ENCODE results near the gene NPFFR1.

The NPFFR1 gene

DNA sequence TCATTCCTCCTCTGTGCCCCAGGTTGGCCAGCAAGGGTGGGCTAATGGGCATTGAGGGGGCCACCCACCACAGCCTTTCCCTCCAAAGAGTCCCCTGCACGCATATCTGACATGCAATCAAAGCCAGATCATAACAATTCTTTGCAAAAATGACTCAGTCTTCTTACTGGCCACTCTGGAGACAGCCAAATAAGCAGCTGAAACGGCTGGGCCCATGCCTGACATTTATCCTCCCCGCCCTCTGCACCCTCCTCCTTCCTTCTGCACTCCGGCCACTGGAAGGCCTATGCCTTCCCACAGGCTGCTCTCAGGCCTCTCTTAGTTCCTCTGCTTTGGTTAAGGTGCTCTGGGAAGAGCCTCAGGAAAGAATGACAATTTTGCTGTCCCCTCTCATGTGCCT, 29.2 kb upstream of the NPFFR1 start:
- no peak for DNase-seq

DNA sequence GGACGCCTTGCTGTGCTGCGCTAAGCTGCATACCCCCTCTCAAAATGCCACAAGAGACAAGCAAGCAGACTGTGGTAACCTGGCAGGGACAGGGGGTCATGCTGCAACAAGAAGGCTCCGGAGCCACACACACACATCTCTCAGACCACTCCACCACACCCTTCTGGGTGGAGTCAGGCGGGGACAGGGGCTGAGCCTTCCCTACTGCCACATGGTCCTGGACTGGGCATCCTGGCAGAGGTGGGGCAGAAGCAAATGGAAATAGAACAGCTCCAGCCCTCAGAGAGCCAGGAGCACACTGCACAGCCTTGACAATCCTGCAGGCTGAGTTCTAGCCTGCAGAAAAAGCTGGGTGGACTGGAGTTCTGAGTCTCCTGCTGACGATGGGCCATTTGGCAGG, 28.4 kb upstream of the NPFFR1 start:
- no peak for DNase-seq

DNA sequence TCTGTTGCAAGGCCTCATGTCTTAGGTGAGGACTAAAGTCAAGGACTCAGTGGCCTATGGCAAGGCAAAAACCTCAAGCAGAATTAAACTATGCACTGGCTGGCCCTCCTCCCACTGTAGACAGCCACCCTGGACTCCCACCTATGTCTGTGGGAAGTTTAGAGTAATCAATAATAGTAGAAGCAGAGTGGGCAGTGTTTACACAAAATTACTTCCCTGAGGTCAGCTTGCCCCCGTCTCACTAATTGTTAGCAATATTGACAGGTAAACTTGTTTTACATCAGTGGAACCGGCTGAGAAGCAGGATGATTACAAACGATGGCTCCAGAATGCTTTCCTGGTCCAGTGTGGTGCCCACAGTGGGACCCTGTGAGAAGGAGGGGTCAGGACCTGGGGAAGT, 27.9 kb upstream of the NPFFR1 start:
- DNase-seq = no peak

DNA sequence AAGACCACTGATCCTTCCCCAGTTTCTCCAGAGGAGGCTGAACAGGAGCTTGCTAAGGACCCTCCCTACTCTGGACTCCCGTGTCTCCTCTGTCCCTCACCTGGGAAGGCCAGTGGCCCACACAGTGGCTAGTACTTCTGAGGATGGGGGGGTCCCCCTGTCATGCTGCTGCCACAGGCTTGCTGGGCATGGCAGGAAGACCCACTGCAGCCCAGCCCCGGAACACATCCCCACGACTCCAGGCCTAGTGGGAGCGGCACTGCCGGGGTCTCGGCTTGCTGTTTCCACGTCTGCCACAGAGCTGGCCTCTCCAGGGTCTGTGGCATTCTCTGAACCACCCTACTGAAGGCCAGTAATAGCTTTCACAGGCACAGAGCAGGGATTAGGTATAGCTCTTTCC, 25.9 kb upstream of the NPFFR1 start:
- DNase-seq = no peak

DNA sequence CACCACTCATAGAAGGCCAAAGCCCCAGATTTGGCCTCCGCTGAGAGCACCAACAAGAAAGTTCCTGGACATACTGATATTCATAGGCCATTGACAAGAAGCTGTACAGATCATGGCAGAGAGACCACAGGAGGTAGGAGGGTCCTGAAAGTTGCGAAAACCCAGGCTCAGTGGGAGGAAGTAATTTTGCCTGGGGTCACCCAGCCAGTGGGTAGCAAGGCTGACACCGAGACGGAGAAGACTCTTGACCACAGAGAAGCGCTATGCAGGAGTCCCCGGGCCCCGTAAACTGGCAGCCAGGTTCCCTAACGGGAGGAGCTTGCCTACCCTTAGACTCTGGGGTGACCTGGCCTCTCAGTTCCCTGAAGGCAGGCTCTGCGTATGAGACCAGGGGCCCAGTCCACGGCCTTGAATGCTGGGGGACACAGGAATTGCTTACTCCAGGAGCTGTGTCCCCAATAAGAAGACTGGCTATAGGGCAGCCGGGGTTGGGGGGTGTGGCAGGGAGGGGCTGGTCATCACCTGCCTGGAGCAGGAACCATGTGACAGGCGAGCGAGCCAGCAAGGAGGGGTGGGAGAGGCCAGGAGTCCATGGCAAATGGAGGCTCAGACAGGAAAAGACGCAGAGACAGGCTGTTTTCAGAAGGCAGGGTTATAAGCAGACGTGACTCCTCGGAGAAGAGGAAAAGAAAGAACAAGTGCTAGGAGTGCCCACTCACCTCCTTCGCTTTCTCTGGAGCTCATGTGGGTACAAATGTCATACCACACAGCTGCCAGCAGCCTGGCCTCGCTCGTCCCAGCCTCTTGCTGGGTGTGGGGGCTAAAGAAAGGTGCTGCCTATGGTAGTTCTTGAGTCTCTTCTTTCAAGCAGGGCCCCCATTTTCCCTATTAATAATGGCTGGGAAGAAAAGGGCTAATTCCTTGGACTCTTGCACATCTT, 24.6 kb upstream of the NPFFR1 start:
- DNase-seq = no peak

DNA sequence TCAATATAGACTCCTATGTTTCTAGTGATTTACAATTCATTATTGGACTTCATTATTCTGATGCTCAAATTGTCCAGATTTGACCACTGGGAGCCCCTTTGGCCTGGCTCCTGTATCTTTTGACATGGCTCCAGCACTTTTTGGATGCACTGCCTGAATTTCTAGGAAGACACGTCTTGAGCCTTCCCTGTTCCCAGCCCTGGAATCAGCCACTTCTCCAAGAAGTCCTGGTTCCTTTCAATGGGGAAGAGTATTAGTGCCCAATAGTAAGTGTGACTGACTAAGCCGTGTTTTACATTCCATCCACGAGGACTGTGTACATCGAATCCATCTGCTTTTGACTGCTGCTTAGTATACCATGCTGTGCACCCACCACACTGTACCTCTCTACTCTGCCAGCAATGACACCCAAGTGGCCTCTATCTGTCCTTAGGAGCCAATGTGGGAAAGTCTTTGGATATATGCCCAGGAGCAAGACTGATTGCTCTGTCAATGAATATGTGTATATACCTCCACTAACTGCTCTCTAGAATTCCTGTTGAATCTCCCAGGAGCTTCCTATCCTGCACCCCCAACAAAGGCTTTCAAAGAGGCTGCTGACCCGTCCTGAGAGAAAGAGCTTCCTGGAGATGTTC, 23.2 kb upstream of the NPFFR1 start:
- no peak for DNase-seq

DNA sequence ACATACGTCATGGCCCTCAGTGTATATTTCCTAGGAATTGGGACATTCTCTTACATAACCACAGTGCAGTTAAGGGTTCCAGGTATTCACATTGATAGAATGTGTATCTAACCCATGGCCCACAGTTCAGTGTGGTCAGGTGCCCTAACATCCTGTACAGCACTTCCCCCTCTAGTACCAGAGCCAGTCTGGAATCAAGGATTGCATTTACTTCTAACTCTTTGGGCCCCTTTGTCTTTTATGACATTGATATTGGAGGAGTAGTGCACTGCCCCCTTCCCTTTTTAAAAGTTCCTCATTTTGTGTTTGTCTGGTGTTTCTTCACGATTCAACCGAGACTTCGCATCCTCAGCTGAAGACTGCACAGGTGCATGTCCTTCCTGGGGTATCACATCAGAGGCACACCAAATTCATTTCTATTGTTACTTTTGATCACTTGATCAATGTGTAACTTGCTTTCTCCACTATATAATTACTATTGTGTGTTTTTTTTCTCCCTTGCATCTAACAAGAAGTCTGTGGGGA, 22.4 kb upstream of the NPFFR1 start:
- DNase-seq = no peak

DNA sequence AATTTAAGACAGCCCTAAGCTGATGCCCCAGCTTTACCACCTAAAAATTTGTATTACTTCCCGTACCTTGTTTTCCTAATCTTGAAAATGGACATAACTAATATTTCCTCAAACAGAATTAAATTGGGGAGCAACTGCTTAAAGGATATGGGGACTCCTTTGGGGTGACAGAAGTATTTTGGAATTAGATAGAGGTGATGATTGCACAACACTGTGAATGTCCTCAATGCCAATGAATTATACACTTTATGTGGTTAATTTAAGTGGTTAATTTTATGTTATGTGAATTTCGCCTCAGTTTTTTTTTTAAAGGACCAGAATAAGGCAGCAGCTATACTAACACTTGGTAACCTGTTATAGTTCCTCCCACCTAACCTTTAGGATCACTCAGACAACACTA, 19.9 kb upstream of the NPFFR1 start:
- no peak for DNase-seq

DNA sequence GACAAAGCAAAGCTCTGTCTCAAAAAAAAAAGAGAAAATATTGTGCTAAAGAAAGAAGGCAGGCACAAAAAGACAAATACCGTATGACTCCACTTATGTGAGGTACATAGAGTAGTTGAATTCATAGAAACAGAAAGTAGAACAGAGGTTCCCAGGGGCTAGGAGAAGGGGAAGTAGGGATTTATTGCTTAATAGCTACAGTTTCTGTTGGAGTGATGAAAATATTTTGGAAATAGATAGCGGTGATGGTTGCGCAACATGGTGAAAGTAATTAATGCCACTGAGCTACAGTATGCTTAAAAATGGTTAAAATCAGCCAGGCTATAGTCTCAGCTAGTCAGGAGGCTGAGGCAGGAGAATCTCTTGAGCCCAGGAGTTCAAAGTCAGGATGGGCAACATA, 18.5 kb upstream of the NPFFR1 start:
- no peak for DNase-seq

DNA sequence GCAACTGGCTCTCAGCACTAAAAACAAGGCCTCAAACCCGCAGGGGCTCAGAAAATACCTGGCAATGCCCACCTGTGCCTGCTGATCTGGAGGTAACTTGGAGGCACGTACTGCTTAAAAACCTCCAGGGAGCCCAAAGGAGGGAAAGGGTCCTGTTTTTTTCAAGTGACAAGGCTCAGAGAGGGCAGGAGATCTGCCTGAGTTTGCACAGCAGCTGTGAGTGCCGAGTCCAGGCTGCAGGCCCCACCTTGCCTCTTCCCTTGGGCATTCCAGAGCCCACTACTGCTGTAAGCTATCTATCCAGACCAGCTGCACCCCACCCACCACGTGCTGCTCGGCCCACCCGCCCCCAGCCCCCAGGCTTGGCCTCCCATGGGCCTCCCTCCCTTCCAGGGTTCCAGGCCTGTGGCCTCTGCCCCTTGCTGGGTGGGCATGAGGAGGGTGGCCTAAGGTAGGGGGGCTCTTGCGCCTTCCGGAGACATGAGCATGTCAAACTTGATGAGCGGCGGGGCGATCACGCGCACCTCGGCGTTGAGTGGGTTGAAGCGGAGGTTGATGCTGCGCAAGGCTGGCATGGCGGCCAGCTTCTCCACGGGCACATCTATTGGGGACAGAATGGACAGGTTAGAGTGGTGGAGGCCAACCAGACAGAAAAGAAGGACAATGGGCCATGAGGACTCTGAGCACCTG, 17.2 kb upstream of the NPFFR1 start:
- no peak for DNase-seq

DNA sequence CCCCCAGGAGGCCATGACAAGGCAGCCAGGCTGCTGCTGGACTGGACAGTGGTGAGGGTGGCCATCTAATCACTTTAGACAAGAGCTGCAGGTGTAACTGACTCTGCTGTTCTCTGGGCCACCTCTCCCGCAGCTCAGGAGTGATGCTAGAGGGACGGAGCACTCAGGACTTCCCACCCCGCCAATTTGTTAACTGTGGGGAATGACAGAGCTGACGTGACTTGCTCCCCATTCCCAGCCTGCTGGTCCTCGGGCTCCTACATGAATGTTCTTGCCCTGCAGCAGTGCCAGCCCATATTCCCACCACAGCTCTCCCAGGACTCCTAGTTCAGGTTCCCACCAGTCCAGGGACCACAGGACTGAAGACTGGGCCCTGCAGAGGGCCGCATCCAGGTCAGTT, 16.7 kb upstream of the NPFFR1 start:
- no peak for DNase-seq

DNA sequence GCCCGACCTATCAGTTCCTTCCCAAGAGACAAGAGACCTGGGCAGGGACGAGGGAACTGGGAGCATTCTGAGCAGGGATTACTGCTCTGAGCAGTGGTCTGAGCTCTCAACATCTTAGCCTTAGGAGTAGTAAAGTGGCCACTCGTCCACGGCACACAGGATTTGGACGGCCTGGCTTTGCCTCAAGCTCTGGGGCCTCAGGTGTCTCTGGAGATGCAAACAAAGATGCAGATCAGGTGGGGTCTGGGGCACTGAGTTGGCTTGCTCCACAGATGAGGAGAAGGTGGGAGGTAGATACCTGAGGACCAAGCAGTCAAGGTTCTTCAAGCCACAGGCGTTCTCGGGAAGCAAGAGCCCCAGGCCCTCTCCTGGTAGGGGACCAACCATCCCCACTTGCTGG, 16.1 kb upstream of the NPFFR1 start:
- DNase-seq = no peak

DNA sequence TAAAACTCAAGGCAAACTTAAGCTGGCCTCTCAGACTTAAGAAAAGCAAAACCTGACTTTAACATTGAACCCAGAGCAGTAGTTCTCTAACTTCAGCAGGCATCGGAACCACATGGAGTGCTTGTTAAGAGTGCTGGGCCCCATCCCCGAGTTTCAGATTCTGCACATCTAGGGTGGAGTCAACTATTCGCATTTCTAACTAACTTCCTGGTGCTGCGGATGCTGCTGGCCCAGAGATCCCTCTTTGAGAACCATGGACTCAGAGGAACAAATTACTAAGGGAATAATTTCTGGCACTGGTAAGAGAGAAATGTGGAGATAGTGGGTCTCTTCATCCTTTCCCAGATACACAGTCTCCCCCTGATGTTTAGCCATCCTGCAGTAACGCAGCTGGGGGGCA, 14.6 kb upstream of the NPFFR1 start:
- DNase-seq = no peak

DNA sequence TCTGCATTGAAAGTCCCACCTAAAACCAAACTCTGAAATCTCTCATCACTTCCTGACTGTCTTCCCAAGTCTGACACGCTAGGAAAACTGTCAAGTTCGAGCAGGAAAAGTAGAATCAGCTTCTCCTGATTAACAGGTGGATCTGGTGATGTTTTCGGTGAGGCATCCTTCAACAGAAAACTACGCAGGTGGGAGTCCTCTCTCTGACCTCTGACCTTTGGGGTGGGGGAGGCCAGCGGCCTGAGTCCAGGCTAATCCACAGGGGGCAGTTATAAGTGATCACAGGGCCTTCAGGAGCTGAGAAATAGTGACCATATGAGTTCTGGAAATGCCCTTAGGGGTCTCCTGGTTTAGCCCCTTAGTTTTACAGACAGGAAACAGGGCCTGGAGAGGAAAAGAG, 13.4 kb upstream of the NPFFR1 start:
- DNase-seq = no peak

DNA sequence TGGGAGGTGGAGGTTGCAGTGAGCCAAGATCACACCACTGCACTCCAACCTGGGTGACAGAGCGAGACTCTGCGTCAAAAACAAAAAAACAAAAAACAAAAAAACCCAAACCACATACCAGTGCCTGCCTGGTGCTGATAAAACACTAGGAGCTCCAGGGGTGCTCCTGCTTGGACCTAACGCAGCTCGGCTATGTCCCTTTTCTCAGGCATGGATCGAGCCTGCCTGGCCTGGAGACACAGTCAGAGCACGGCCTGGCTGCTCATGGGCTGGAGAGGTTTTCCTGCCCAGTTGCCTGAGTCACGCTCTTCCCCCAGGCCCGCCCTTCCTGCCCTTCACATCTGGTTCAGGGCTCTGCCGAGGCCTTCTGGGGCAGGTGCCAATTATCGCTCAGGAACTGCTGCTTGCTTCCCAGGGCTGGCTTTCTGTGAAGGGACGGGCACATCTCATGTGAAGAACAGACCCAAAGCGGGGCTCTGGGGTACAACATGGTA, 12.6 kb upstream of the NPFFR1 start:
- no peak for DNase-seq

DNA sequence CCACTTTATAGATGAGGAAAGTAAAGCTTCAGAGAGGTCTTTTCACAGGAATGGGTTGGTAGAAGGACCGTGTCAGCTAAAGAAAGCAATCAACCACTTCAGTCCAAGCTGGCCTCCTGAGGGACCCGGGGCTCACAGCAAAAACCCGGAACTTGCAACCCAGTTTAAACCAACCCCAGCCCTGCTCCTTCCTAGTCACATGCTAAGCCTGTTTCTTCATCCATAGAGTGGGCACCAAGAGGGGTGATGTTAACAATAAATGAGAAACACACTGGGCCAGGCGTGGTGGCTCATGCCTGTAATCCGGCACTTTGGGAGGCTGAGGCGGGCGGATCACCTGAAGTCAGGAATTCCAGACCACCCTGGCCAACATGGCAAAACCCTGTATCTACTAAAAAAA, 12.1 kb upstream of the NPFFR1 start:
- no peak for DNase-seq

DNA sequence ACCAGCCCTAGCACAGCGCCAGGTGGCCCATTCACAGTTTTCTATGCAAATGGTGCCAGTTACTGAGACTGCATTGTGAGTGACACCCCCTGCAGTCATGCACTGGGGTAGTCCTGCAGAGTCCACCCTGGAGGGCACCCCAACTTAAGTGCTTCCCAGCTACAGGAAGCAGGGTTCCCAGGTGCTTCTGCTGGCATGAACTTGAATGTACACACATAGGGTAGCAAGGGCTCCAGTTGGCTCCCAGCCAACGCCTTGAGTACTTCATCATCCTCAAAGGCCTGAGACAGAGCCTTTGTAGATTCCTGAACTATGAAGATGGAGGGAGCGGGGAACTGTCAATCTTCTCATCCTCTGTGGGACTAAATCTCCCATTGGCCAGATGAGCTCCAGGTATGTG, 11.5 kb upstream of the NPFFR1 start:
- DNase-seq = no peak

DNA sequence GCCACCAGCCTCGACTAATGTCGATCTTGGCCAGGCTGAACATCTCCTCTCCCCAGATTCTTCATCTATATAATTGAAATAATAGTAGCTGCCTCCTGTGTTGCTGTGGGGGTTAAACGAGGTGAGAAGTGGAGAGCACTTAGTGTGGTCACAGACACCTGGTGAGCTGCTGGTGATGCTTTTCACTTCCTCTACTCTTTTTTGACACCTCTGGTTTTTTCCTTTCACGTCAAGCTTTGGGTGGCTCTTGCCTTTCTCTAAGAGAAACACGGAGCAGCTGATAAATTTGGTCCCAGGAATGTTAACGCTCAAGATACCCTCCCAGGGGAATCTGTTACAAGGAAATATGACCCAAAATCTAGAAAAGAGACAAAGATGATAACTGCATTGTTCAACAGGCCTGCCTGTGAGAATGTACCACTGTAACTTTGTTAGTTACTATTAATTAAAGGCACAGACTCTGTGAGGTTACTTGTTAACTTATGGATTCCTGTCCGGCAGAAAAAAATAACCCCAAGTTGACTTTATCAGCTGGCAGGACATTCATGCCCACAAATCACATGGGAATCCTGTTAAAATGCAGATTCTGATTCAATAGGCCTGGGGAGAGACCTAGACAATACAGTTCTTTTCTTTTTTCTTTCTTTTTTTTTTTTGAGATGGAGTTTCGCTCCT, 9.5 kb upstream of the NPFFR1 start:
- DNase-seq = no peak

DNA sequence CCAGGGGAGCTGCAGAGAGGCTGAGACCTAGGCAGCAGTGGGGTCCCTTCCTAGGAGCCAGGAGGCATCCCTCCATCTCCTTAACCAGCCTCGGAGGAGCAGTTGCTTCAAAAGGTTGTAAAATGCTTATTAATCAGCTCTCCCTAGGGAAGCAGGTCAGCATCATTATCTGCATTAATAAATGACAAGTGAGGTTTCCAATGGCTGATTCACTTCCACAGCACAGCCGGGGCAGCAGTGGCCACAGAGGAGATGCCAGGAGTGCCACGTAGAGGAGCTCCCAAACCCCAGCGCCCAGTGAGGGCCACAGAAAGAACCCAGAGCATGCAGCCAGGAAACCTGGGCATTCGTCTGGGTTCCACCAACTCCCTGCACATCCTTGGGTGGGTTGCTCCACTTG, 8.2 kb upstream of the NPFFR1 start:
- DNase-seq = no peak

DNA sequence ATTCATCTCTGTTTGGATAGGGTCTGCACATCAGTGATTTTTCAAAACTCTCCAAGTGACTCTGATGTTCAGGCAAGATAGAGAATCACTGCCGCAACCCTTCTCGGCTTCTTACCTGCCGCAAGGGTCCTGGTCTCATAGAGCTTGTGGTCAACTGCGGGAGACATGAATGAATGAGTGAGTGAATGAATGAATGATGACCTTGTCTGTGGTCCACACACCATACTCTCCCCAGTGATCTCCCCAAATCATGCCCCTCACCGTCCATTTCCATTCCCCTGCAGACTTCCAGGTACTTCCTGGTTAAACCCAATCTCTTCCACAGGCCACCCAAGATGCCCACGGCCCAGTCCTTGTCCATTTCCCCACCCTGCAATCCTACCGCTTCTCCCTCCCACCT, 5.9 kb upstream of the NPFFR1 start:
- no peak for DNase-seq

DNA sequence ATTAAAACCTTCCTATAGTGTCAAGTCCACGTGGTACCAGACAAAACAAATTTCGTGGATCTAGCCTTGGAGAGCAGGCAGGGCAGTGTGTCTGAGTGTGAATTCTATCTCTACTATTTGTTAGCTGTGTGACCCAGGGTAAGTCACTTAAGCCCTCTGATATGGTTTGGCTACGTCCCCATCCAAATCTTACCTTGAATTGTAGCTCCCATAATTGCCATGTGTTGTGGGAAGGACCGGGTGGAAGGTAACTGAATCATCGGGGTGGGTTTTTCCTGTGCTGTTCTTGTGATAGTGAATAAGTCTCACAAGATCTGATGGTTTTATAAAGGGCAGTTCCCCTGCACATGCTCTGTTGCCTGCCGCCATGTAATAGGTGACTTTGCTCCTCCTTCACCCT, 2.8 kb upstream of the NPFFR1 start:
- no peak for DNase-seq

DNA sequence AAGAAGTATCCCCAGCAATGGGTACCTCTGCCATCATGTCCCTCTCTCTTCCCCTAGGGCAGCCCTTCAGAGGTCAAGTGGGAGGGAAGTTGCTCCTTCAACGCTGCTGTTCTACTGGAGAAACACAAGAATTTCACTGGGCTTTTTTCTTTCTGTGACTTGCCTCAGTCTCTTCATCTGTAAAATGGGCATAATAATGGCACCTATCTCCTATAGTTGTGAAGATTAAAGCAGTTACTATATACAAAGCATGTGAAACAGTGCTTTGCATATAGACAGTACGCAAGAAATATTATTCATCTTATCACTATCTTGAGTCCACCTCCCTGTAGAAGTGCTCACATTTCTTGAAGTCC, 1.6 kb upstream of the NPFFR1 start:
- DNase-seq = no peak

Measured in activated naive CD4-positive, alpha-beta T cell (primary cell).